HG03175 (cell line): ENCODE data around the gene NPVF.

Experiments
- ATAC-seq: cut with Tn5 transposase; IDR thresholded peaks from one replicate; pipeline ENCODE4 v1.9.1; 2021; ENCODE audit warnings: mild to moderate bottlenecking, moderate library complexity; ENCODE audit not compliant: unreplicated experiment

Gene NPVF

GRCh38 chr7:25179325-25179724 is 49.0 kb downstream of the NPVF start:
- no peak for ATAC-seq
